ENCODE results near the gene PRKACA.

The PRKACA gene

DNA sequence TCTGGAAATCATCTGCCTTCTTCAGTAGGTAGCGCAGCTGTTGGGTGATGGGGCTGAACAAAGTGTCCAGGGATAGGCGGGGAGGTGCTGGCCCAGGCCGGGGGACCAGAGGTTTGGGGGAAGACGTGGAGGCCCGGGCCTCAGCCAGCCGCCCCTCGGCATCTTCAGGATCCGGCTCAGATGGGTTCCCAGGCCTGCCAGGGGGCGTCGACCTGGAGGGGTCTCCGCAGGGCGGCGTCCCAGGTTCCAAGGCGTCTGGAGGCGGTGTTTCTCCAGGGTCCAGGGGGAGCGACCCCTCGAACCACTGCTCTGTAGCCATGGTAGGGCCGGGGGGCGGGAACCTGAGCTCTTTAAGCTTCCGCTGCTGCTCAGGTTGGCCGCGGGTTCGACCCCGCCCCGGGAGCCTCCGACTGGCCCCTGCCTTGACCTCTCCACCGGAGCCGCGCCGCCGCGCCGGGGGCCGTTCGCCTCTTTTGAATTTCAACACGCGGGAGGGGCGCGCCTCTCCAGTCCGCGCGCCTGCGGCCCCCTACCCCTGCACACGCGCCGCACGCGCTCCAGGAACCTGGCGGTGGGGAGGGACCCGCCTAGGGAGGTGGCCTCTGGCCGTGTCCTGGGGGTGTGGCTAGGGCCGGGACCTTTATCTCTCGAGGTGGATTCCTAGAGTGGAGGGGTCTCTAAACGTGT lies 32.1 kb downstream of the PRKACA start, which contains the start of gene C19orf67:
C19orf67 (minus strand) TSS at position 475 of the 687 bp plus-strand sequence; CDS start at position 319, 156 bp downstream.
- WGBS, 2 experiments, result 68 to 70% methylated on average over 54 of the region's 54 CpGs
- Histone ChIP-seq H3K27me3 (ENCODE audit: control insufficient read depth, insufficient read depth, low read length, poor library complexity, severe bottlenecking) (peaks cover 19% of the 10 kb centered on the region), H3K9me3 (ENCODE audit: control insufficient read depth, low read length) (no peaks in the 10 kb centered on the region), H3K4me1 (ENCODE audit: control insufficient read depth, insufficient read depth, low read length) (no peaks in the 10 kb centered on the region), H3K4me3 (ENCODE audit: insufficient read depth, low read depth, low read length) (no peak within 1 kb of the TSS), H3K36me3 (ENCODE audit: control insufficient read depth, insufficient read depth, low read length) (peaks cover 14% of the 10 kb centered on the region), H3K27ac (ENCODE audit: insufficient read depth, low read depth, low read length, poor library complexity, severe bottlenecking) (no peak within 1 kb of the TSS)

DNA sequence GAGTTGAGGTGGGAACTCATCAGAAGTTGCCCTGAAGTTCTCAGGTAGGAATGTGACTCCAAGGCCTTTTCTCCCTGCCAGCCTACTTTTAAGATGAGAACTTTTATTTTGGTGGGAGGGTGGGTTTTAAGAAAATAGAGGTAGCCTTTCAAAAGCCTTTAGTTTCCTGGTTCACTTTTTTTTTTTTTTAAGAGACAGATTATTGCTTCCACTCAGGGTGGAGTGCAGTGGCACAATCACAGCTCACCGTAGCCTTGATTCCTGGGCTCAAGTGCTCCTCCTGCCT lies 34.9 kb downstream of the PRKACA start:
- peaks cover 12% of the 10 kb centered on the region for H3K27me3 ChIP-seq (ENCODE audit: control insufficient read depth, insufficient read depth, low read length, poor library complexity, severe bottlenecking)
- WGBS, 2 experiments, result 53 to 61% methylated on average over 1 of the region's 1 CpG

DNA sequence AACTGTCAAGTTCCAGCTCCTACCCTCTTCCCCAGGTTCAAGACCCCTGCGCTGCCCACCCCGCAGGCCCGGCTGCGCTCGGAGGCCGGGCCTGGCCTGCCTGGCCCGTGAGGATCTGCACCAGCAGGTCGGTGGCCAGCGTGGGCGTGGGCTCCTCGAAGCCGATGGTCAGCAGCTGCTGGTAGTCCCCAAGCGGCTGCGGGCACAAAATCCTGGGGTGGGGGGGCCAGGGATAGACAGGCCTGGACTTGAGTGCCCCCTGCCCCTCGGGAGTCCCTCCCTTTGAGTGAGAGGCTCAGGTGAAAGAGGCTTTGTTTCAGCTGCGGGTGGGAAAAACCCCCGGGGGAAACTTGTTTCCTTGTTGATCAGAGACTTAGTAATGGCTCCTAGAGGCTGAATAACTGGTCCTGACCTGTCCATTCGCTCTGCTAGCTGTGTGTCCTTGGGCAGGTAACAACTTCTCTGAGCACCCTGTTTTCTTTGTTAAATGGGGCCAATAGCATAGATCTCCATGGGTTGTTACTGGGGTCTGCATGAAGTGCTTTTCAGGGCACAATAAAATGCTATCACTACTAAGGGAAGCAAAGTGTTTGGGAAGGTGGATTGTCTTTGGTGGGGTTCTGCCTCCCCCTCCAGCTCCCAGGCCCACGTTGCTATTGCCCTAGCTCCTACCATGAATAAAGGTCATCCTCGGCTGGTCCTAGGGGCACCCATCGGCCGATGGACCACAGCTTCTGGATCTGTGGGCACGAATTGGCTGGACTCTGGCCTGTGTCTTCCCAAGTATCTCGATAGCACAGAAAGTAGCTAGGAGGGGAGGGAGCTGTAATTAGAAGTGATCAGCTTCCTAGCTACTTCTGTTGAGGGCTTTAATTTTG lies 35.5 kb downstream of the PRKACA start:
- Histone ChIP-seq H3K36me3 (ENCODE audit: control insufficient read depth, insufficient read depth, low read length) (no peaks in the 10 kb centered on the region), H3K27ac (ENCODE audit: insufficient read depth, low read depth, low read length, poor library complexity, severe bottlenecking) (peak overlapping the region; percentile 6), H3K4me1 (ENCODE audit: control insufficient read depth, insufficient read depth, low read length) (no peaks in the 10 kb centered on the region), H3K4me3 (ENCODE audit: insufficient read depth, low read depth, low read length) (peak overlapping the region; percentile 67), H3K9me3 (ENCODE audit: control insufficient read depth, low read length) (no peaks in the 10 kb centered on the region), H3K27me3 (ENCODE audit: control insufficient read depth, insufficient read depth, low read length, poor library complexity, severe bottlenecking) (peaks cover 15% of the 10 kb centered on the region)
- 44 to 45% methylated on average over 24 of the region's 24 CpGs for WGBS, 2 experiments

More for the DNA sequence above, 34.9 kb downstream of the PRKACA start:
- Histone ChIP-seq H3K27ac (ENCODE audit: insufficient read depth, low read depth, low read length, poor library complexity, severe bottlenecking) (no peak overlapping the region), H3K4me1 (ENCODE audit: control insufficient read depth, insufficient read depth, low read length) (no peaks in the 10 kb centered on the region), H3K4me3 (ENCODE audit: insufficient read depth, low read depth, low read length) (no peak overlapping the region), H3K36me3 (ENCODE audit: control insufficient read depth, insufficient read depth, low read length) (peaks cover 3% of the 10 kb centered on the region), H3K9me3 (ENCODE audit: control insufficient read depth, low read length) (no peaks in the 10 kb centered on the region)

DNA sequence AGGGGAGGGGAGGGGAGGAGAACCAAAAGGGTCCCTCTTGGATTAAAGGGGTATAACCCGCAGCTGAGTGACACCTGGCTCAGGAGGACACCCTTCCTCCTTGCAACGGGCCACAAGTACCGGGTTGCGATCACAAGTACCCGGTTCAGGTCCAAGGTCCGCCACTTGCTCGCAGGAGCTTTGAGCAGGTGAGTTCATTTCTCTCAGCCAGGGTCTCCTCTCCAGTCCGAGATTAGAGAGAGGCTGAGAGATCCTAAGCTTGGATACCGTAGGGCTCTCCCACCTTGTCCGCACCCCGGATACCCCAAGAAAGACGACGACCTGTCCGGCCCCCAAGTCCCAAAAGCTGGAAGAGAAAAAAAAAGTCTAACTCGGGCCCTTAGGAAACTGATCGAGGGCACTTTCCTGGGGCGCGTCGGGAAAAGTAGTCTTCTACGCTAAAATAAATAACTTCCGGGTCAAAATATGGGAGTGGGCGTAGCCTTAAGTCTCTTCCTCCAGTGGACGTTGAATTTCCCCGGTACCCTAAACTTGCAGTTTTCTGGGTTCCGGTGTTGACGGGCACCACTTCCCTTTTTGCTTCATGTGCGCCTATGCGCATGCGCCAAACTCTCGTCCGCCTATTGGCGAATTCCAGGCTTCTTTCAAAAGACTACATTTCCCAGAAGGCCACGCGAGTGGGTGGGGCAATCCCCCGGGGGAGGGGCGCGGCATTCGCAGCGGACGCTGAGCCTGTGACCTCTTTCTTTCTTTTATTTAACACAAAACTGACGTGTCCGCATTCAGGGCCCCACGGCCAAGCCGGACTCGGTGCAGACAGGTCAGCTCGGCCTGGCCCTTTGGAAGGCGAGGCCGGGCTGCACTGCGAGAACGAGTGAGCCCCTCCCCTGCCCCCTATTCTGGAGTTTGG lies 36.4 kb downstream of the PRKACA start:
- H3K9me3 ChIP-seq (ENCODE audit: control insufficient read depth, low read length), result no peaks in the 10 kb centered on the region
- peak overlapping the region; percentile 67 for H3K4me3 ChIP-seq (ENCODE audit: insufficient read depth, low read depth, low read length)
- 3% methylated on average over 50 of the region's 50 CpGs for WGBS, 2 experiments
- no peaks in the 10 kb centered on the region for H3K4me1 ChIP-seq (ENCODE audit: control insufficient read depth, insufficient read depth, low read length)
- no peaks in the 10 kb centered on the region for H3K36me3 ChIP-seq (ENCODE audit: control insufficient read depth, insufficient read depth, low read length)
- peak overlapping the region; percentile 21 for H3K27ac ChIP-seq (ENCODE audit: insufficient read depth, low read depth, low read length, poor library complexity, severe bottlenecking)
- H3K27me3 ChIP-seq (ENCODE audit: control insufficient read depth, insufficient read depth, low read length, poor library complexity, severe bottlenecking), result peaks cover 16% of the 10 kb centered on the region

DNA sequence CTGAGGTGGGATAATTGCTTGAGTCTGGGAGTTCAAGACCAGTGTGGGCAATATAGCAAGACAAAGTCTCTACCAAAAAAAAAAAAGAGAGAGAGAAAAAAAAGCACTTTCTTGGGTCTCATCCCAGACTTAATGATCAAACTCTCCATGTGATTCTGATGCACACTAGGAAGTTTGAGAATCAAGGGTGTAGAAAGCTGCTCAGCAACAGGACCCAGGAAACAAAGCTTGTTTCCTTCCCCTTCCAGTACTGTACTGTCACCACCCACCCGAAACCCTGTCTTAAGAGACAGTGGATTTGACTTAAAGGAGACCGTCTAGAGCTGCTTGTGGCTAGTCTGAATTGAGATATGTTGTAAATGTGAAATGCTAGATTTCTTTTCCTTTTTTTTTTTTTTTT lies 39.2 kb downstream of the PRKACA start:
- H3K9me3 ChIP-seq (ENCODE audit: control insufficient read depth, low read length), result no peaks in the 10 kb centered on the region
- WGBS, 2 experiments, result 80 to 85% methylated on average over 2 of the region's 2 CpGs
- peaks cover 34% of the 10 kb centered on the region for H3K27me3 ChIP-seq (ENCODE audit: control insufficient read depth, insufficient read depth, low read length, poor library complexity, severe bottlenecking)
- no peaks in the 10 kb centered on the region for H3K36me3 ChIP-seq (ENCODE audit: control insufficient read depth, insufficient read depth, low read length)
- no peak overlapping the region for H3K4me3 ChIP-seq (ENCODE audit: insufficient read depth, low read depth, low read length)
- no peak overlapping the region for H3K27ac ChIP-seq (ENCODE audit: insufficient read depth, low read depth, low read length, poor library complexity, severe bottlenecking)
- H3K4me1 ChIP-seq (ENCODE audit: control insufficient read depth, insufficient read depth, low read length), result no peaks in the 10 kb centered on the region

DNA sequence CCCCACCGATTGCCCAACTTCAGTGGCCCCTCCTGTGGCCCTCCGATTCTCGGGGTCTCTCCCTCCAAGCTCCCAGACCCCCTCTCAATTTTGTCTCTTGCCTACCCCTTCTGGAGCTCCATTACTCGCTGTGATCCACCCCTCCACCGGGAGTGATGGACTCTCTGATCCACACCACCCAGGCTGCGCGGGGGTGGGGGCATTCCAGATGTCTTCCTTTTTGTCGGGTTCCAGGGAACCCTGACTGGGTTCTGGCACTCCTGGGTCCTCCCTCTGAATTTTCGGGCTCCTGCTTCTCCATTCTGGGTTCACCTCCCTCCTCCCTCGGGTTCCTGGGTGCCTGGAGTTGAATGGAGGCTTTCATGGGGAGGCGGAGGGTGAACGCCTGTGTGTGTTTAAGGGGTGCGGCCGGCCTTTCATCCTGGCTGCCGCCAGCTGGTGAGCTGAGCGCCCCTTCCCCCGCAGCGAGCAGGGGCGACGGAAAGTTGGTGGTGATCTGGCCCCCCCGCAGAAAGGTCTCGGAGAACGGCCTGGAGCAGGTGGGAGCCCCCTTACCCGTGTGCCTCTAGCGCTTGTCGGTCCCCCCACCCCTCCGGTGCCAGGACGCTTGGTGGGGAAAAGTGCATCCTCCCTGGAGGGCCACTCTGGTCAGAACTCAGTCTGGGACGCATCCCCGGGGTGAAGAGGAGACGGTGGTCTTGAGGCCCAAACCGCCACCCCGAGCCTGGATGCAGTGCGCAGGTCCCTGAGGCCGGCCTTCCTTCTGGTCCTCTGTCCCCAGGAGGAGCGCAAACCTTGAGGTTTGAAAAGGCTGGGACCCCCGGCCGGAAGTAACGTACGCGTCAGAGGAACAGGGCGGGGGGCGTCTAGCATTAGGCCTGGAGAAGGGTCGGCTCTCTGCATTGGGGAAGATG lies 43.4 kb downstream of the PRKACA start:
- 11 to 12% methylated on average over 43 to 44 of the region's 44 CpGs for WGBS, 2 experiments
- Histone ChIP-seq H3K9me3 (ENCODE audit: control insufficient read depth, low read length) (no peaks in the 10 kb centered on the region), H3K4me3 (ENCODE audit: insufficient read depth, low read depth, low read length) (peak overlapping the region; percentile 56), H3K36me3 (ENCODE audit: control insufficient read depth, insufficient read depth, low read length) (no peaks in the 10 kb centered on the region), H3K27ac (ENCODE audit: insufficient read depth, low read depth, low read length, poor library complexity, severe bottlenecking) (no peak overlapping the region), H3K4me1 (ENCODE audit: control insufficient read depth, insufficient read depth, low read length) (peaks cover 3% of the 10 kb centered on the region), H3K27me3 (ENCODE audit: control insufficient read depth, insufficient read depth, low read length, poor library complexity, severe bottlenecking) (peaks cover 58% of the 10 kb centered on the region)

DNA sequence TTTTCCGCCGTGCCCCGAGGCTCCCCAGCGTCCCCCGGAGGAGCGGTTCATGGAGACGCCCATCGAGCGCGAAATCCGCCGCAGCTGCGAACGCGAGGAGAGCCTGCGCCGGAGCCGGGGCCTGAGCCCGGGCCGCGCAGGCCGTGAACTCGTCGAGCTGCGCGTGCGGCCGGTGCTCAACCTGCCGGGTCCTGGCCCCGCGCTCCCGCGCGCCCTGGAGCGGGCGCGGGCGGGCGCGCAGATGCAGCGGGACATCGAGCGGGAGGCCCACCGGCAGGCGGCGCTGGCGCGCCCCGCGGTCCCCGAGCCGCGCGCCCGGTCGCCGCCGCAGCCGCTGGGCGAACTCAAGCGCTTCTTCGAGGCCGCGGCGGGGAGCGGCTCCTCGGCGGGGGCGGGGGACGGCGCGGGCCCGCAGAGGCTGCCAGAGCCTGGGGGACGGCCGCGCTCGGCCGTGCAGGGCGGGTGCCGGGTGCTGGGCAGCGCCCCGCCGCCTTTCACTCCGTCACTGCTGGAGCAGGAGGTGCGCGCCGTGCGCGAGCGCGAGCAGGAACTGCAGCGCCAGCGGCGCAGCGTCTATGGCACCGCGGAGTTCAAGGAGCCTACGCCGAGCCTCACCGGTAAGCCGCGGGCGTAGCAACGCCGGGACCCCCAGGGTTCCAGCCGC lies 44.2 kb downstream of the PRKACA start:
- Histone ChIP-seq H3K27ac (ENCODE audit: insufficient read depth, low read depth, low read length, poor library complexity, severe bottlenecking) (no peak overlapping the region), H3K4me3 (ENCODE audit: insufficient read depth, low read depth, low read length) (peak overlapping the region; percentile 56), H3K27me3 (ENCODE audit: control insufficient read depth, insufficient read depth, low read length, poor library complexity, severe bottlenecking) (peaks cover 58% of the 10 kb centered on the region), H3K36me3 (ENCODE audit: control insufficient read depth, insufficient read depth, low read length) (no peaks in the 10 kb centered on the region), H3K4me1 (ENCODE audit: control insufficient read depth, insufficient read depth, low read length) (peaks cover 3% of the 10 kb centered on the region), H3K9me3 (ENCODE audit: control insufficient read depth, low read length) (no peaks in the 10 kb centered on the region)
- 1% methylated on average over 106 of the region's 106 CpGs for WGBS, 2 experiments

DNA sequence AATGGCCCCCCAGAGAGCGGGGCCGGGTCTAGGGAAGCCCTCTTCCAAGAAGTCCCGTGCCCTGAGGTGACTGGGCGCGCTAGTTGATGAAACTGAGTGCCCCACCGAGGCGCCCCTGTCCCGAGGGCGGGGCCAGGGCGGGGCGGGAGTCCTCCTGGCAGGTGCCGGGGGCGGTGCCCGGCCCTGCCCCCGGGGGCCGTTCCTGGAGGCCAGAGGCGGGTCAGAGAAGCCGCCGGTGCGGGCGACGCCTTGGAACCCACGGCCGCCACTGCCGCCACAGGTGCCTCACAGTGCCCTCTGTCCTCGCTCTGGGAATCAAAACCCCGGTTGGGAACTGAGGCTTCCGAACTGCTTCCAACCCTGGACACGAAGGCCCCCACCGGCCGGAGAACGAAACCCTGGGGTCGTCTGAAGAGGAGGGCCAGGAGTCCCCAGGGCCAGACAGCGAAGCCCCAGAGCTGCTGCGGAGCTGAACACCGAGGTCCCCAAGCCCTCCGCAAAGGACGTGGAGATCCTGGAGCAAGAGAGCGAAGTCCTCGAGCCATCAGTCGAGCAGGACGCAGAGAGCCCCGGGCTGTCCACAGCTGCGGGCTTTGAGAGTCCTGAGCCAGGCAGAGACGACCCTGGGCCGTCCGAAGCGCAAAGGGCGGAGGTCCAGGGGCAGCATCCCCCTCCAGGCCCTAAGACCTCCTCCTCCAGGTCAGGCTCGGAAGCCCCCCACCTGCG lies 44.9 kb downstream of the PRKACA start, which contains the start of gene MISP3:
MISP3 (plus strand) TSS at position 252 of the 726 bp plus-strand sequence. CDS start 524 bp downstream, outside the sequence.
- H3K27ac ChIP-seq (ENCODE audit: insufficient read depth, low read depth, low read length, poor library complexity, severe bottlenecking), result no peak within 1 kb of the TSS
- 4 to 5% methylated on average over 51 of the region's 51 CpGs for WGBS, 2 experiments

More for the DNA sequence above, 44.9 kb downstream of the PRKACA start, which contains the start of gene MISP3:
- Histone ChIP-seq H3K27me3 (ENCODE audit: control insufficient read depth, insufficient read depth, low read length, poor library complexity, severe bottlenecking) (peaks cover 58% of the 10 kb centered on the region), H3K4me3 (ENCODE audit: insufficient read depth, low read depth, low read length) (peak within 1 kb of the TSS; percentile 56), H3K36me3 (ENCODE audit: control insufficient read depth, insufficient read depth, low read length) (no peaks in the 10 kb centered on the region), H3K4me1 (ENCODE audit: control insufficient read depth, insufficient read depth, low read length) (peaks cover 3% of the 10 kb centered on the region), H3K9me3 (ENCODE audit: control insufficient read depth, low read length) (no peaks in the 10 kb centered on the region)

Data from ectodermal cell (in vitro differentiated cells).